A549 (cell line): Measurements from ENCODE around the gene TNS3. TPM values are rescaled to one million over a fixed set of nuclear protein-coding genes. Genes with fewer than 3 reads are reported as not detected.

Source experiments
- ATAC-seq, 2 experiments: fragments of 200-7000 bp in 1 of 2; fragments of >200 bp in 1 of 2; cut with Nextera tagmentation in 1 of 2; cut with Tn5 transposase in 1 of 2; 3 replicates each; pipeline versions ENCODE4 v1.8.0 to v1.9.1; 2018 to 2020; ENCODE audit warnings: mild to moderate bottlenecking in 1 of 2, moderate library complexity in 1 of 2
- CTCF ChIA-PET: fragments of 300-600 bp; sonication (Branson Sonifier 250); formaldehyde crosslinking; extraction: SDS; loops from one replicate; lab custom pipeline; 2021; ENCODE audit warnings: antibody characterized with exemption, inconsistent platforms; lab: Yijun Ruan, JAX
- POLR2A ChIA-PET: fragments of 350-600 bp; formaldehyde crosslinking; extraction: SDS; loops from one replicate; lab custom pipeline; 2021; ENCODE audit warnings: antibody characterized with exemption, inconsistent platforms; lab: Yijun Ruan, JAX
- DNase-seq, 2 experiments: peaks; one replicate each; pipeline versions ENCODE4 v3.0.0 to v3.0.0-alpha.2; 2011 to 2016; ENCODE audit warnings: low read depth in 1 of 2, low spot score in 1 of 2
- FAIRE-seq: peaks from 2 replicates; lab custom pipeline; 2011; peaks lifted over from hg19 to GRCh38; lab: Jason Lieb, UNC
- H3K27ac ChIP-seq, 2 experiments: fragments of >200 bp; sonication (Bioruptor Twin); formaldehyde crosslinking; 3 replicates each; pipeline ENCODE4 v1.5.1; 2016 to 2017
- H3K4me1 ChIP-seq: fragments of >200 bp; sonication (Bioruptor Twin); formaldehyde crosslinking; 3 replicates; pipeline ENCODE4 v1.6.1; 2016
- H3K4me2 ChIP-seq: fragments of >200 bp; sonication (Bioruptor Twin); formaldehyde crosslinking; 3 replicates; pipeline ENCODE4 v1.6.1; 2016
- H3K4me3 ChIP-seq: fragments of >200 bp; sonication (Bioruptor Twin); formaldehyde crosslinking; 3 replicates; pipeline ENCODE4 v1.5.1; 2016
- H3K9me3 ChIP-seq: fragments of >200 bp; sonication (Bioruptor Twin); formaldehyde crosslinking; 3 replicates; pipeline ENCODE4 v1.6.1; 2016
- CEBPB ChIP-seq, 2 experiments: fragments of >200 bp in 1 of 2; sonication (Bioruptor Twin) in 1 of 2; formaldehyde crosslinking in 1 of 2; IDR thresholded peaks; 2 replicates each; pipeline ENCODE4 v1.6.1; 2012 to 2016
- CTCF ChIP-seq: fragments of >200 bp; sonication (Bioruptor Twin); formaldehyde crosslinking; IDR thresholded peaks from 3 replicates; pipeline ENCODE4 v1.5.1; 2016
- EHMT2 ChIP-seq: fragments of 200-600 bp; sonication (generic); IDR thresholded peaks from 2 replicates; pipeline ENCODE4 v1.6.1; 2016; ENCODE audit warnings: antibody characterized with exemption, low read depth, mild to moderate bottlenecking, moderate library complexity
- ELK1 ChIP-seq: fragments of 150-350 bp; IDR thresholded peaks from 2 replicates; pipeline ENCODE4 v1.6.1; 2014; ENCODE audit warnings: low read depth, mild to moderate bottlenecking, low read length
- EP300 ChIP-seq, 2 experiments: fragments of >200 bp; sonication (Bioruptor Twin); formaldehyde crosslinking; IDR thresholded peaks; 2 replicates in 1 of 2; 3 replicates in 1 of 2; pipeline ENCODE4 v1.6.1; 2016 to 2017
- FOSB ChIP-seq: fragments of 250-450 bp; sonication (Bioruptor Pico); IDR thresholded peaks from 2 replicates; pipeline ENCODE4 v1.5.0; 2020; ENCODE audit warnings: mild to moderate bottlenecking, moderate library complexity
- GATA3 ChIP-seq: IDR thresholded peaks from 2 replicates; pipeline ENCODE4 v1.6.1; 2012; ENCODE audit warnings: borderline replicate concordance
- JUNB ChIP-seq: fragments of >200 bp; sonication (Bioruptor Twin); formaldehyde crosslinking; IDR thresholded peaks from 2 replicates; pipeline ENCODE4 v1.6.1; 2016
- KDM5A ChIP-seq: fragments of 200-600 bp; sonication (generic); IDR thresholded peaks from 2 replicates; pipeline ENCODE4 v1.6.1; 2016; ENCODE audit warnings: antibody characterized with exemption, mild to moderate bottlenecking
- NPAS2 ChIP-seq: fragments of 250-450 bp; sonication (Bioruptor Pico); IDR thresholded peaks from 2 replicates; pipeline ENCODE4 v1.8.0; 2022; ENCODE audit warnings: mild to moderate bottlenecking, moderate library complexity, borderline replicate concordance
- POLR2AphosphoS2 ChIP-seq: conservative IDR thresholded peaks from 2 replicates; pipeline ENCODE4 v1.6.1; 2012; ENCODE audit warnings: low read length, improper control_type of control experiment, inconsistent platforms
- RAD21 ChIP-seq, 2 experiments: fragments of >200 bp in 1 of 2; sonication (Bioruptor Twin) in 1 of 2; formaldehyde crosslinking in 1 of 2; IDR thresholded peaks in 1 of 2; conservative IDR thresholded peaks in 1 of 2; 2 replicates in 1 of 2; 3 replicates in 1 of 2; pipeline ENCODE4 v1.6.1; 2012 to 2018; ENCODE audit warnings: inconsistent platforms in 1 of 2
- RARB ChIP-seq: fragments of 250-450 bp; sonication (Bioruptor Pico); IDR thresholded peaks from 2 replicates; pipeline ENCODE4 v1.8.0; 2021; ENCODE audit warnings: mild to moderate bottlenecking, moderate library complexity
- RCOR1 ChIP-seq: fragments of 150-350 bp; IDR thresholded peaks from 2 replicates; pipeline ENCODE4 v1.6.1; 2014; ENCODE audit warnings: antibody characterized with exemption, low read length, low read depth
- SMC3 ChIP-seq: fragments of >200 bp; sonication (Bioruptor Twin); formaldehyde crosslinking; IDR thresholded peaks from 3 replicates; pipeline ENCODE4 v1.6.1; 2018; ENCODE audit warnings: inconsistent platforms
- TFCP2L1 ChIP-seq: fragments of 250-450 bp; sonication (Bioruptor Pico); IDR thresholded peaks from 2 replicates; pipeline ENCODE4 v1.5.0; 2021; ENCODE audit warnings: mild to moderate bottlenecking
- USF2 ChIP-seq: fragments of 450-650 bp; IDR thresholded peaks from 2 replicates; pipeline ENCODE4 v1.6.1; 2014; ENCODE audit warnings: antibody characterized with exemption
- WGBS: methylation state at CpG from one replicate; pipeline ENCODE4 v1.1.6; 2017; ENCODE audit errors: missing lambda C conversion rate; 5-methylcytosine and 5-hydroxymethylcytosine counted together
- polyA plus RNA-seq, 4 experiments: library from polyadenylated mRNA; depleted of rRNA in 3 of 4; stranded (reverse); fragments of >200 nt; fragmentation: RNase III in 1 of 4; extraction: RNeasy Plus Mini Kit Qiagen cat#74134 plus additional on column Dnase treatment in 1 of 4; gene quantifications; 2 replicates in 3 of 4; 3 replicates in 1 of 4; pipeline ENCODE4 v1.2.3, GENCODE V29; 2011 to 2017
- TF ChIP-seq, protein P1 (sequence below): IDR thresholded peaks from 2 replicates; pipeline ENCODE4 v1.6.1; 2012
- TF ChIP-seq, protein P2 (sequence below): fragments of >200 bp; sonication (Bioruptor Twin); formaldehyde crosslinking; IDR thresholded peaks from 3 replicates; pipeline ENCODE4 v1.6.1; 2016

The TNS3 gene
- polyA plus RNA-seq, 2 of the 4 experiments (the other 2 are of a cell fraction), result 107 to 134 TPM

GRCh38 chr7:47267346-47267745, 314.6 kb downstream of the TNS3 start (continued):
- no peak for TF ChIP-seq JUNB

DNA sequence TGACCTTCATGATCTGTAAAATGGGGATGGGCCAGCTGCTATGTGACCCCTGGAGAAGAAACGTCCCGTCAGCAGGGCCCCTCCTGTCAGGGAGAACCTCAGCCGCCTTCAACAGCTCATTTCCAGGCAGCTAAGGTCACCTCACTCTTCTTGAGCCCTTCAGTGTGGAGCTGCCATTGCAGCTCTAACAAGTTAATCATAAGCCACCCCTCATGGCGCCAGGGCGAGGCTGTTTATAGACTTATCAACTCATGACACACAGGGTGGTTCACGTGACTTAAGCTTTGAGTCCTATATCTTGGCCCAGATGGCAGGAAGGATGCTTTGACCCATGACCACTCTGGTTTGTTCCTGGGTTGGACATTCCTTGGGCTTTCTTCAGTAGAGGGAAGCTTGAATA, 315.1 kb downstream of the TNS3 start:
- no peak for FAIRE-seq
- CTCF ChIA-PET, result interaction anchor here (0.6 to 5.0 kb wide), 74 partner anchors 10 to 899 kb away, joined by 3 to 69 read pairs (median 4); no protein-coding TSS in a partner anchor
- Histone ChIP-seq H3K4me1 (peaks cover 10% of the 10 kb centered on the region), H3K4me3 (no peak overlapping the region), H3K4me2 (peak overlapping the region; percentile 31; the same call in 2 of the 3 replicates), H3K9me3 (peaks cover 4% of the 10 kb centered on the region; the same call in 1 of the 3 replicates), H3K27ac (peak overlapping the region in 1 of 2 experiments; percentile 45; a peak in 3 of 6 replicates)
- POLR2A ChIA-PET, result no interaction called here
- WGBS, result 73% methylated on average over 6 of the region's 6 CpGs
- peak; percentile 39 to 48; a peak in 5 of 6 replicates for ATAC-seq
- DNase-seq, result peak in 1 of 2 experiments; percentile 55
- TF ChIP-seq KDM5A (no peak), RARB (CRISPR knock-in tag) (no peak), POLR2AphosphoS2 (no peak), RCOR1 (no peak), EHMT2 (no peak), EP300 (IDR thresholded peaks at IDR 0.05) (no peak), USF2 (peak; percentile 62)
- TF ChIP-seq, protein P1, sequence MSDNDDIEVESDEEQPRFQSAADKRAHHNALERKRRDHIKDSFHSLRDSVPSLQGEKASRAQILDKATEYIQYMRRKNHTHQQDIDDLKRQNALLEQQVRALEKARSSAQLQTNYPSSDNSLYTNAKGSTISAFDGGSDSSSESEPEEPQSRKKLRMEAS, result no peak

DNA sequence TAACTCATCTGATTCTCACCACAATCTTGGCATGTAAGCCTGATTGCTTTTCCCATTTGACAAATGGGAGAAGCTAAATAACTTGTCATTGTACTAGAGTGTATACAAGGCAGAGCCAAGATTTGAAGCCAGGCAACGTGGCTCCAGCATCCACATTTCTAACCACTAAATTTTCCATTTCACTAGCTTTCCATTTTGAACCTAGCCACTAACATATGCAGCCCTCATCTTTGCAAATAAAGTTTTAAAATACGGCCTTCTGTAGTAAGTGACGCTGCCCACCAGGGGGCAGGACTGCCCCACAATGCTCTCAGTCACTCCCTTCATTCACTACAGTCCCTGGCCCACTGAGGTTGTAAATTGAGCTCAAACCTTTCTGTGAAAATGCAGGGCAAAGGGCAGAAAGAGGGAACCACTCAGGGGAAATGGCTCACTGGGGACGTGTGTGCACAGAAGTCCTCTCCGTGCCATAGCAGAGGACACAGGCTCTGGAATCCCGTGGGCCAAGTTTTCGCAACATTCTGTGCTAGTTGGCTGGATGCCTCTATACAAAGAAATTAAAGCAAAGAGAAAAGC, 315.7 kb downstream of the TNS3 start:
- CTCF ChIA-PET, result interaction anchor here (0.6 to 5.0 kb wide), 83 partner anchors 10 to 1345 kb away, joined by 3 to 69 read pairs (median 4); partner anchors contain the start of gene IGFBP3
- FAIRE-seq (peak; percentile 81), DNase-seq (peak; percentile 66 to 70), ATAC-seq (peak; percentile 60 to 81; a peak in 5 of 6 replicates)
- peaks cover 10% of the 10 kb centered on the region for H3K4me1 ChIP-seq
- H3K9me3 ChIP-seq, result peaks cover 4% of the 10 kb centered on the region; the same call in 1 of the 3 replicates
- WGBS, result 32% methylated on average over 7 of the region's 7 CpGs
- TF ChIP-seq FOSB (CRISPR knock-in tag) (no peak), EP300 (IDR thresholded peaks at IDR 0.05) (no peak), SMC3 (peak; percentile 91), CTCF (peak; percentile 93), NPAS2 (CRISPR knock-in tag) (no peak), ELK1 (no peak), CEBPB (IDR thresholded peaks at IDR 0.05) (peak; percentile 17 to 75; a peak in 3 of 4 replicates), GATA3 (no peak), TFCP2L1 (CRISPR knock-in tag) (no peak), RAD21 (conservative IDR thresholded peaks at IDR 0.05 in 1 of 2, IDR thresholded peaks at IDR 0.05 in 1 of 2) (peak; percentile 95 to 96)
- TF ChIP-seq, protein P1, result no peak
- TF ChIP-seq, protein P2, sequence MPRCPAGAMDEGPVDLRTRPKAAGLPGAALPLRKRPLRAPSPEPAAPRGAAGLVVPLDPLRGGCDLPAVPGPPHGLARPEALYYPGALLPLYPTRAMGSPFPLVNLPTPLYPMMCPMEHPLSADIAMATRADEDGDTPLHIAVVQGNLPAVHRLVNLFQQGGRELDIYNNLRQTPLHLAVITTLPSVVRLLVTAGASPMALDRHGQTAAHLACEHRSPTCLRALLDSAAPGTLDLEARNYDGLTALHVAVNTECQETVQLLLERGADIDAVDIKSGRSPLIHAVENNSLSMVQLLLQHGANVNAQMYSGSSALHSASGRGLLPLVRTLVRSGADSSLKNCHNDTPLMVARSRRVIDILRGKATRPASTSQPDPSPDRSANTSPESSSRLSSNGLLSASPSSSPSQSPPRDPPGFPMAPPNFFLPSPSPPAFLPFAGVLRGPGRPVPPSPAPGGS, result no peak
- H3K27ac ChIP-seq, result peak overlapping the region in 1 of 2 experiments; percentile 45; a peak in 3 of 6 replicates
- H3K4me2 ChIP-seq, result peak overlapping the region; percentile 31; the same call in 2 of the 3 replicates
- POLR2A ChIA-PET, result interaction anchor here (0.5 kb wide), 1 partner anchor 301 kb away, joined by 4 read pairs; no protein-coding TSS in a partner anchor
- H3K4me3 ChIP-seq, result no peak overlapping the region
